Skeletal muscle cell (primary cell): ENCODE results near the gene RPS6KA2.
A peak's percentile ranks its signal among the peaks of the same experiment; 100 is the strongest.
"Not testable (repeated sequence)": the region's sequence is repeated elsewhere in the genome, so short reads cannot be mapped to it uniquely, and the experiment has no call there.

Experiments used
- DNase-seq: peaks from one replicate; pipeline ENCODE4 v3.0.0-alpha.2; 2010; ENCODE audit warnings: low read depth
- H3K4me3 ChIP-seq: 2 replicates; pipeline ENCODE4 v1.5.1; 2011; ENCODE audit warnings: low read depth, mild to moderate bottlenecking, control low read depth, low read length, moderate library complexity

Gene RPS6KA2

GRCh38 chr6:166402582-166403277 lies 224.3 kb downstream of the RPS6KA2 start:
- peak; percentile 33 for DNase-seq
- H3K4me3 ChIP-seq, result no peak overlapping the region

GRCh38 chr6:166400649-166401250 lies 226.3 kb downstream of the RPS6KA2 start:
- peak; percentile 41 for DNase-seq
- not testable (repeated sequence) for H3K4me3 ChIP-seq

DNA sequence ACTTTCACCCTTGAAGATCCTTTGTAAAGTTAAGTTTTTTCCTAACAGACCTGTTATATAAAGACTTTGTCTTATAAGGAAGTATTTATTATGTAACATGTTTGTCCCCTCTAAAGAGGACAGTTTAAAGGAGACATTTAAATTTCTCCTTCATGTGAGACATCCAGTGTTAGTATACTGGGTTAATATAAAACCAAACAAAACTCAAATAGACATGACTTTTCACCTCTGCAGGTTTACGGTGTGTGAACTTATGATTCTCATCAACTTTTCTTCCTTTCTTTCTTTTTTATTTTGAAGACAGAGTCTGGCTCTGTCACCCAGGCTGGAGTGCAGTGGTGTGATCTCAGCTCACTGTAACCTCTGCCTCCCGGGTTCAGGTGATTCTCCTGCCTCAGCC lies 226.9 kb downstream of the RPS6KA2 start:
- H3K4me3 ChIP-seq, result no peak overlapping the region
- DNase-seq, result no peak

GRCh38 chr6:166398348-166398747 lies 228.7 kb downstream of the RPS6KA2 start:
- DNase-seq, result no peak
- no peak overlapping the region for H3K4me3 ChIP-seq

DNA sequence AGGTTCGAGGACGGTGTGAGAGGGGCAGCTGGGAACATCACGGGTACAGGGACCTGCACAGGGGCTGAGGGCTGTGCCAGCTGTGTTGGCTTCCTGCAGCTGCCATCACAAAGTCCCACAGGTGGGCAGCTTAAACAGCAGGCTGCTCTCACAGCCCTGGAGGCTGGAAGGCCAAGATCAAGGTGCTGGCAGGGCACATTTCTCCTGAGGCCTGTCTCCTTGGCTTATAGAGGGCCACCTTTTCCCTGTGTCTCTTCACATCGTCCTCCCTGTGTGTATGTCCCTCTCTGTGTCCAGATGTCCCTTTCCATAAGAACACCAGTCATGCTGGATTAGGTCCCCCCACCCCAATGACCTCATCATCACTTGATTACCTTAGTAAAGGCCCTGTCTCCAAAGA lies 229.2 kb downstream of the RPS6KA2 start:
- no peak overlapping the region for H3K4me3 ChIP-seq
- no peak for DNase-seq

GRCh38 chr6:166395778-166396177 lies 231.3 kb downstream of the RPS6KA2 start:
- no peak for DNase-seq
- H3K4me3 ChIP-seq, result no peak overlapping the region

DNA sequence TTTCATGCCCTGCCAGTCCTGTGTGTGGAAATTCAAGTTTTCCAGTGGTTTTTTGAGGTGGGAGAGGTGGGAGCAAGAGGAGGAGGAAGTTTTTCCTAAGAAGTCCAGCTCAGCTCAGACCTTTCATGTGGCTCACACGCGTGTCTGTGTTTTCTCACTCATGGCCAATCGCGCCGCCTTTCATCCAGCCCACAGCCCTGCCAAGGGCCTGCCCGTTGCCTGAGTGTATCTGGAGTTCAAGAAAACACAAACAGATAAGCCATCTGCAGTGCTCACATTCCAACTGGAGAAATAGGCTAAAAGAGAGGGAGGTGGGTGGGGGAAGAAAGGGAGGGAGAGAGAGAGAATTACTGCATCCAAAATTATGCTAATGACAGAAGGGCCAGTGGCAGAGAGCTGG lies 231.7 kb downstream of the RPS6KA2 start:
- no peak overlapping the region for H3K4me3 ChIP-seq
- no peak for DNase-seq

GRCh38 chr6:166394036-166394892 lies 232.8 kb downstream of the RPS6KA2 start:
- DNase-seq, result no peak
- no peak overlapping the region for H3K4me3 ChIP-seq

- no peak overlapping the region for H3K4me3 ChIP-seq
- DNase-seq, result no peak
Observed at GRCh38 chr6:166393535-166393823, 233.6 kb downstream of the RPS6KA2 start.

DNA sequence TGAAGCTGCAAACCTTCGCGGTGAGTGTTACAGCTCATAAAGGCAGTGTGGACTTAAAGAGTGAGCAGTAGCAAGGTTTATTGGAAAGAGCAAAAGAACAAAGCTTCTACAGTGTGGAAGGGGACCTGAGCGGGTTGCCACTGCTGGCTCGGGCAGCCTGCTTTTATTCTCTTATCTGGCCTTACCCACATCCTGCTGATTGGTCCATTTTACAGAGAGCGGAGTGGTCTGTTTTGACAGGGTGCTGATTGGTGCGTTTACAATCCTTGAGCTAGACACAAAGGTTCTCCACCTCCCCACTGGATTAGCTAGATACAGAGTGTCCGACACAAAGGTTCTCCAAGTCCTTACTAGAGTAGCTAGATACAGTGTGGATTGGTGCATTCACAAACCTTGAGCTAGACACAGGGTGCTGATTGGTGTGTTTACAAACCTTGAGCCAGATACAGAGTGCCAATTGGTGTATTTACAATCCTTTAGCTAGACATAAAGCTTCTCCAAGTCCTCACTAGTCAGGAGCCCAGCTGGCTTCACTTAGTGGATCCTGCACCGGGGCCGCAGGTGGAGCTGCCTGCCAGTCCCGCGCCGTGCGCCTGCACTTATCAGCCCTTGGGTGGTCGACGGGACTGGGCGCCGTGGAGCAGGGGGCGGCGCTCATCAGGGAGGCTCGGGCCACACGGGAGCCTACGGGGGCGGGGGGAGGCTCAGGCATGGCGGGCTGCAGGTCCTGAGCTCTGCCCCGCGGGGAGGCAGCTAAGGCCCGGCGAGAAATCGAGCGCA lies 234.1 kb downstream of the RPS6KA2 start:
- DNase-seq, H3K4me3 ChIP-seq: not testable (repeated sequence)

GRCh38 chr6:166389119-166389518 lies 237.9 kb downstream of the RPS6KA2 start:
- no peak overlapping the region for H3K4me3 ChIP-seq
- no peak for DNase-seq

- no peak overlapping the region for H3K4me3 ChIP-seq
- DNase-seq, result no peak
Observed at GRCh38 chr6:166388290-166389004, 238.6 kb downstream of the RPS6KA2 start.

DNA sequence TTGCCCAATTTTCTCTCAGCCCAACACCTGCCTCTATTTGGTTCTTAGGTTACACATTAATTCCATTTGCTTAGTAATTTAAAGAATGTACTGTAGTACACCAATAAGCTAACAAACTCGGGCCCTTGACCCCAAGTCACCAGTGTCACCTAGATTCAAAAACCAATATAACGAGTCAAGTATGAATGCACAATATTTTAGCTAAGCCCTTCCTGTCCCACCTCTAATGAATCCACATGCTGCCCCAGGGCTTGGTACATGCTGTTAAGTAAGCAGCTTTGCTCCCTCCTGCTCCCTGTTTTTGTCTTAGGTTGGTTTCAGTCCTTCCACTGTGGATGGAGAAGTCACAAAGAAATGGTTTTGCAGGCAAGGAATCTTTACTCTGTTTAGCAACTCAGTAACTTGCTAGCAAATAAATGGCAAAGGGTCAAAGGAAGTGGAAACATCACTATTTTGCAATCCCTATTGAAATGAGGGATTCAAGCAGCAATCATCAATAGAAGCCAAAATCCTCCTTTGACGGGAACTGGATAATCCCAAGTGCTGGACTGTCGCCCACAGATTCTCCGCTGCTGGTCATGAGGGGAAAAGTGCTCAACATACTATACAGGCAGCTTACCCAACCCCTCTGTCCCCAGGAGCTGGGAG lies 239.3 kb downstream of the RPS6KA2 start:
- no peak overlapping the region for H3K4me3 ChIP-seq
- no peak for DNase-seq

GRCh38 chr6:166387098-166387497 lies 240.0 kb downstream of the RPS6KA2 start:
- not testable (repeated sequence) for H3K4me3 ChIP-seq, DNase-seq

DNA sequence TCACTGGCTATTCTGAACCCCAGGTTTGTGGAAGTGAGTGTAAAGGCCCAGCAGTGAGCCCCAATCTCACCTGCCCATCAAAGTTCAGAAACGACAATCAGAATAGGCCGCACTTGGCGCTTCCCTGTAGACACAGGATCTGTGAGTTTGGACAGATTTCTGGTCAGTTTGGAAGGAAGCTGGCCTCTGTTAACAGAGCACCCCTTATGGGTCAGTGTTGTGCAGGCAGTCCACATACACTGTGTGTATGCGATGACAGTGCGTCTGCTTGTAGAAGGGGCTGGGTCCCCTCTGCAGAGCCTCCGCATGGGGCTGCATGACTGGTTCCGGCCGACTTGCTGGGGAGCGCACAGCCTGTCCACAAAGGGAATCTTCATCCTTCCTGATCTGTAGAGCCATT lies 240.9 kb downstream of the RPS6KA2 start:
- no peak for DNase-seq
- no peak overlapping the region for H3K4me3 ChIP-seq

GRCh38 chr6:166383802-166384363 lies 243.2 kb downstream of the RPS6KA2 start:
- DNase-seq, result not testable (repeated sequence)
- H3K4me3 ChIP-seq, result peak overlapping the region; percentile 83

- DNase-seq, result peak; percentile 89
- peak within 1 kb of the TSS; percentile 83 for H3K4me3 ChIP-seq
Observed at GRCh38 chr6:166382933-166383801, 243.9 kb downstream of the RPS6KA2 start, which contains the start of gene MPC1. TSS of gene MPC1 (minus strand) at chr6:166382940. CDS start at chr6:166382876, 64 bp downstream.
